GF-D8 (cell line): ENCODE measurements around the gene YPEL3.
A peak's percentile ranks its signal among the peaks of the same experiment; 100 is the strongest.

Experiments used
- DNase-seq: peaks from one replicate; lab custom pipeline; 2025; lab: John Stamatoyannopoulos, UW

The YPEL3 gene

DNA sequence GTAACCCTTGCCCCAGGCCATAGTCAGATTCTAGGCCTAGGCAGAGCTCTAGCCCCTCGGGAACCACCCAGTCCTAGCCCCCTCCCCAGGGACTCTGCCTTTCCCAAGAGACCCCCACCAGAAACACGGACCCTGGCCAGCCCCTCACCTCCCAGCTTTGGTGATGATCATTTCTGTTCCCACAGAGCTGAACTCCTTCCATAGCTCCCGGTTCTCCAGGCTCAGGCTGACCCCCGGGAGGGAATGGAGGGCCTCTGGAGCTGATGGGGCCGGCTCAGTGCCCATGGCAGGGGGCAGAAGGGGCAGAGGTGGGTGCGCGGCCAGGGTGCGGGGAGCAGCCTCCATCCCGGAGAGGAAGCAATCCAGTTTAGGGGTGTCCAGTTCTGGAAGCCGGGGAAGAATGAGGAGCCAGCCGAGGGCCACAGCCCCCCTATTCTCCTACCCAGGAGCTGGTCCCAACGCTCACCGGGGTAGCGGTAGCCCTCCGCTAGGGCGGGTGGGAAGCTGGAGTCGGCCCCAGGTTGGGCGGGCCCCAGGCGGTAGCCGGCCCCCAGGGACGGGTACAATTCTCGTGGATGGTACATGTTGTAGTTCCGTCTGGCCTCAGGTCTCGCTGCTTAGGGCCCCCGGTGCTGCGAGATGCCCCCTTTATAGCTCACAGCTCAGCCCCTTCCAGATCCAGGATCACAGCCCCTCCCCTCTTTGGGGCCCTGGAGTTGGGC is 5.2 kb downstream of the YPEL3 start:
- DNase-seq, result no peak

DNA sequence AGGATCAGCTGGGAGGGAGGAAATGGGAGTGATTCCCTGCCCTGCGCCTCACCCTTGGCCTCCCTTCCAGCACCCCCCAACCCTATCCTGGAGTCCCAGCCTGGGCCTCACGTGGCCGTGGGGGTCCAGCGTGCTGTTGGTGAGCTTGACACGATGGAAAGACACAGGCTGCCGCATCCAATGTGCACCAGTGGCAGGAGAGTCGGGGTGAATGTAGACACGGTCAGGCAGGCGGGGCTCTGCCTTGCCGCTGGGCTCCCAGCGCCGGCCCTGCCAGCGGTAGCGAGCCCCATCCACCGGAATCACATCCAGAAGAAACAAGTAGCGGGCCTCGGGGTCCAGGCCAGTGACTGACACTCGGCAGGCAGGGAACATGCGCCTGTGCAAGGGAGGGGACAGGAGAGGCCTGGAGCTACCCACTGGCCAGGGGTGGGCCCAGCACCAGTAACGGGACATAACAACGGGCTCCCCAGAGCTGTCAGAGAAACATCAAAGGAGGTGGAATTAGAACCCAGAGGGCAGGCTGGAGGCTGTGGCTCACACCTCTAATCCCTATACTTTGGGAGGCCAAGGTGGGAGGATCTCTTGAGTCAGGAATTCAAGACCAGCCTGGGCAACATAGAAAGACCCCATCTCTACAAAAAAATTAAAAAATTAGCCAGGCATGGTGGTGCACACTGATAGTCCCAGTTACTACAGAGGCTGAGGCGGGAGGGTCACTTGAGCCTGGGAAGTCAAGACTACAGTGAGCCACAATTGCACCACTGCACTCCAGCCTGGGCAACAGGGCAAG is 7.0 kb downstream of the YPEL3 start:
- no peak for DNase-seq

DNA sequence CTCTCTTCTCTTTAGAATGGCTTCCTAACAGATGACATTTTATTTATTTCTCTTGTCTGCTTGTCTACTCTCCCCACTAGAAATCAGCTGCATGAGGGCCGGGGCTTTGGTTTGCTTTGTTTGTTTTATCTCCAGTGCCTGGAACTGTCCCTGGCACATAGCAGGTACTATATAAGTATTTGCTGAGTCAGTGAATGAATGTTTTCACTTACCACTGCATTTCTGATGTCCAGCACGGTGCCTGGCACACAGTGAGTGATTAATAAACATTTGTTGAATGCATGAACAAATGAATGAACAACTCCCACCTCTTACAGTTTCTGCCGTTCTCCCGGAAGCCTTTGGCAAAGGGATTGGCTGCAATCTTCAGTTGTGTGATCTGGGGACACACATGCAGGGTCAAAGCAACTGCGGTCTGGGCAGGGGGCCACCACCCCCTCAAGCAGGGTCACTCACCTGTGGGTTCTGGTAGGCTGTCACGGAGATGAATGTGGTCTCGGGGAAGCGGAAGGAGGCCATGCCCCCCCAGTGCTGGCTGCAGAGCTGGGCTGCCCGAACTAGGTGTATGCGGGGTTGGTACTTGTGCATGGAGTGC is 7.7 kb downstream of the YPEL3 start:
- DNase-seq, result no peak

DNA sequence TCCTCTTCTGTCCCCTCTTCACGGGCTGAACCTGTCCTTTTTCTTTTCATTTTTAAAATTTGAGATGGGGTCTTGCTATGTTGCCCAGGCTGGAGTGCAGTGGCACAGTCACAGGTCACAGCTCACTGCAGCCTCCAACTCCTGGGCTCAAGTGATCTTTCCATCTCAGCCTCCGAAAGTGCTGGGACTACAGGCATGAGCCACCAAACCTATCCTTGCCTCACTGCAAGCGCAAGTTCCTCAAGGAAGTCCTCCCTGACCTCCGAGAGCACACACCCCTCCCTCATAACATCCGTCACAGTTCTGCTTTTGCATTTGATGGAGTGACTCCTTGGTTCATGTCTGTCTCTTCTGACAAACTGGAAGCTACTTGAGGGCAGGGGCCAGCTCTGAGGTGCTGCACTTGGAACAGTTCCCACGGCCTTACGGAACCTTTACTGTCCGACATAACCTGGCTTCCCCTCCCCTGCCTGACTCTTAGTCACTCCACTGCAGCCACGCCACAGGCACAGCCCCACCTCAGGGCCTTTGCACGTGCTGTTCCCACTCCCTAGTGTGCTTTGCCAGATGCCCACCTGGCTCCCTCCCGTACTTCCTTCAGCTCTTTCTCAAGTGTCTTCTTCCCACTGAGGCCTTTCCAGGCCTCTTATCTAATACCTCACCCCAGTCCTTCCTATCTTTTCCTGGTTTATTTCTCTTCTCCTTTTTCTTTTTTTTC is 8.7 kb downstream of the YPEL3 start:
- no peak for DNase-seq

- no peak for DNase-seq
Measured at GRCh38 chr16:30086291-30087140, 9.5 kb downstream of the YPEL3 start.

DNA sequence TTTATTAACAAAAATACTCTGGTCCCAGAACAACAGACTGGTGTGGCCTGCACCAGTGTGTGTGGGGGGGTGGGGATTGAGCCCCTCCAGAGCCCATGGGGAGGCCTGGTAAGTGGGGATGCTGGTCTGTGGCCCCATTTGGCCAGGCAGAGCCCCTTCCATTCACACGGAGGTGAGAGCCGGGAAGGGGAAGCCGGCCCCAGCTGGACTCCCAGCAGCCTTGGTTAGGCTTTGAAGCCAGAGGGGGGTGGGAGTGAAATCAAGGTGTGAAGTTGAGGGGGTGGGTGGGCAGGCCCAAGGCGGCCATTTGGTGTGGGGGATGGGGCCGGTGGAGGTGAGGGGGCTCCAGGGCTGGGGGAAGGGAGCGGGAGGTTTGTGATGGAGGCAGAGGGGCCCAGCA is 10.2 kb downstream of the YPEL3 start:
- DNase-seq, result no peak

DNA sequence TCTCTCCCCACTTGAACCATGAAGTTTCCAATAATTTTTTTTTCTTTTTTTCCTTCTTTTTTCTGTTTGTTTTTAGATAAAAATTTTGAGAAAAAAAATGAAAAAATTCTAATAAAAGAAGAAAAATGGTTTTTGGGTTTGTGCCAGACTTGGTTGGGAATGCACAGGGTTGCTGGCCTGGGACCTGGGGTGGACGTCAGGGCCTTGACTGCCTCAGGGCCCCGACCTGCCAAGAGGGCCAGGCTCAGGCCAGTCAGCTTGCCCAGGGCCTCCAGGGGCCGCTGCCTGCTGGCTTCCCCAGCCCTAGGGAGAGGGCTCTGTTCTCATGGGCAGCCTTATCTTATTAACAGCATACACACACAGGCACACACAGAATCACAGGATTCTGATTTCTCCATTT is 10.8 kb downstream of the YPEL3 start:
- DNase-seq, result no peak

DNA sequence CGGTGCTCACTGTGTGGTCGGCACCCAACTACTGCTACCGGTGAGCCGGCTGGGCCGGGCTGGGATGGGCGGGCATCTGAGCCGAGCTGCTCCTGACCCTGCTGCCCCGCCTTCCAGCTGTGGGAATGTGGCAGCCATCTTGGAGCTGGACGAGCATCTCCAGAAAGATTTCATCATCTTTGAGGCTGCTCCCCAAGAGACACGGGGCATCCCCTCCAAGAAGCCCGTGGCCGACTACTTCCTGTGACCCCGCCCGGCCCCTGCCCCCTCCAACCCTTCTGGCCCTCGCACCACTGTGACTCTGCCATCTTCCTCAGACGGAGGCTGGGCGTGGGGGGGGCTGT is 11.2 kb downstream of the YPEL3 start:
- no peak for DNase-seq

- no peak for DNase-seq
Measured at GRCh38 chr16:30084096-30084815, 11.8 kb downstream of the YPEL3 start.

DNA sequence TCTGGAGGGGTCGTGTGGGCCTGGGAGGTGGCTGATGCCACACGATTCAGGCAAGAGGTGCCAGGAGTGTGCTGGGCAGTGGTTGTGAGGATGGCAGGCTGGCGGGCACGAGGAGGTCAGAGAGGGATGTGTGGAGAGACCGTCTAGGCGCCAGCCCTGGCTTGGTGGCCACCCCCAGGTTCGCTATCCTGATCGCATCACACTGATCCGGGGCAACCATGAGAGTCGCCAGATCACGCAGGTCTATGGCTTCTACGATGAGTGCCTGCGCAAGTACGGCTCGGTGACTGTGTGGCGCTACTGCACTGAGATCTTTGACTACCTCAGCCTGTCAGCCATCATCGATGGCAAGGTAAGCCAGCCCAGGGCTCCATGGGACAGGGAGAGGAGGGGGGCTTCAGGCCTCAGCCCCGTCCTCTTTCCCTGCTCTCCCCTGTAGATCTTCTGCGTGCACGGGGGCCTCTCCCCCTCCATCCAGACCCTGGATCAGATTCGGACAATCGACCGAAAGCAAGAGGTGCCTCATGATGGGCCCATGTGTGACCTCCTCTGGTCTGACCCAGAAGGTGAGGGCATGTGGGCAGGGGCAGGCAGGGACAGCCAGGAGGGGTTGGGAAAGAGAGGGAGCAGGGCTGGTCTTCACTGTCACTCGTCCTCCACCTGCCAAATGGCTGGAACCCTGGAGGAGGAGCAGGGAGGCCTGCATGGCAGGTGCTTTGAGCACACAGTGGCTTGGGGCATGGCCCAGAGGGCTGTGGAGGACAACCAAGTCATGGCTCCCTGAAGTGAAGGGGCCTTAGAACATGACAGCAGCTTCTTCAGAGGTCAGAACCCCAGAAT is 12.6 kb downstream of the YPEL3 start:
- DNase-seq, result no peak

- DNase-seq, result no peak
Measured at GRCh38 chr16:30082545-30083090, 13.4 kb downstream of the YPEL3 start.

GRCh38 chr16:30079480-30079879 is 16.5 kb downstream of the YPEL3 start:
- no peak for DNase-seq

GRCh38 chr16:30078744-30079143 is 17.3 kb downstream of the YPEL3 start:
- DNase-seq, result no peak

- DNase-seq, result no peak
Measured at GRCh38 chr16:30077656-30078055, 18.4 kb downstream of the YPEL3 start.

DNA sequence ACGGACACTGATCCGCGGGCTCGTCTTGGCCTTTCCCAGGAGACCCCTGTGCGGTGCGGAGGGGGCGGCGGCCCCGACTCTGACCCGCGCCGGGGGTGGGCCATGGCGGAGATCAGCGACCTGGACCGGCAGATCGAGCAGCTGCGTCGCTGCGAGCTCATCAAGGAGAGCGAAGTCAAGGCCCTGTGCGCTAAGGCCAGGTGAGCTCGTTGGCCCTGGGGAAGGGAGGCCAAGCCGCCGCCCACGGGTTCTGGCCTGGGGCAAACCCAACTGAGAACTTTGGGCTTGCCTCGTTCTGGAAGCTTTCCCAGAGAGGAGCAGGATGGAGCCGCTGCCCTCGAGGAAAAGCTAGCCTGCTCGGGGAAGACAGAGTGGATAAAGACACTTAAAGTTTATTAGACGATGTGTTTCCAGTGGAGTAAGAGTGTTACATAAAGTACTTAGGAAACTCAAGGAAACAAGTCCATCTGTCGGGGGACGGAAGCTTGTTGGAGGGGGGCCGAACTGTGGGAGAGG is 19.7 kb downstream of the YPEL3 start:
- no peak for DNase-seq

DNA sequence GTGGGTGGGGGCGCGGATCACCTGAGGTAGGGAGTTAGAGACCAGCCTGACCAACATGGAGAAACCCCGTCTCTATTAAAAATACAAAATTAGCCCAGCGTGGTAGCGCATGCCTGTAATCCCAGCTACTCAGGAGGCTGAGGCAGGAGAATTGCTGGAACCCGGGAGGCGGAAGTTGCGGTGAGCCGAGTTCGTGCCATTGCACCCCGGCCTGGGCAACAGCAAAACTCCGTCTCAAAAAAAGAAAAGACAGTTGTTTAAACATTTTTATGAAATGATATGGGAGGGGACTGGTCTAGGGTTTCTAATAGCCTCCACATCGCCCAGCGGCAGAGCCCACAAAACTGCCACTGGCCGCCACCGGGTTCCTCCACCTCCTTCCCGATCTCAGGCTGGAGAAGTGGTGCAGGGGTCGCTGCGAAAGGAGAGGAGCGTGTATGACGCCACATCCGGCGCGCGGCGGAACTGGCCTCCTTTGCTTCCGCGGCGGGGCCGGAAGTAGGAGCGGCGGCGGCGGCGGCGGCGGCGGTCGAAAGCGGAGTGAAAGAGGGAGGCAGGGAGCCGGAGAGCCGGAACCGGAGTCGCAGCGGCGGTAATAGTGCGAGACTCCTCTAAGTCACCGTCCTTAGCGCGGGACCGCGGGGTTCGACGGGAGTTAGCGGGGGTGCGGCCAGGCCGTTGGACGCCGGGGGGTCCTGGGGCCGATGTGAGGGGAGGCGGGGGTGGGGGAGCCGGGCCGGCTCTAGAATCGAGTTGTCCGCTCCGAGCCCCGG is 20.3 kb downstream of the YPEL3 start, which contains the start of gene PPP4C:
Gene PPP4C, plus strand, starts transcription at position 492 of the 773 bp plus-strand sequence. CDS start 384 bp downstream, outside the sequence.
- DNase-seq, result peak; percentile 73

DNA sequence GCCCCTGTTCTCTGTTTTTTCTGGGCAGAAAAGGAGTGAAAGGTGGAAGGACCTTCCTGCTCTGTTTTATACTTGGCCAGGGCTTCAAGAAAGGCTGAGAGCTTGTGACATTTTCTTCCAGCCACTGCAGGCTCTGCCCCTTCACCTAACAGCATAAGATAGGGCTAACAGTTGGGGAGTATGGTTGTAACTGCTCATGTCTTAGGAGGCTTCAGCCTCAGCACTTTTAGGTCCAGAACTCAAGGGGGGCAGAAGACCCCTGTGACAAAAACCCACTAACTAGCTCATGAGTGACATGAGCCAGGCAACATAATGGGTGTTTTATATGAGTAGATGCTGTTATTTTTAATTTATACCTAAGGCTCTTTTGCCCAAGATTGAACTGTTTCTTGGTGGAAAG is 25.5 kb downstream of the YPEL3 start:
- DNase-seq, result no peak

- no peak for DNase-seq
Measured at GRCh38 chr16:30069611-30070462, 26.2 kb downstream of the YPEL3 start.
